ENCODE measurements around the gene SPINK6.

DNA sequence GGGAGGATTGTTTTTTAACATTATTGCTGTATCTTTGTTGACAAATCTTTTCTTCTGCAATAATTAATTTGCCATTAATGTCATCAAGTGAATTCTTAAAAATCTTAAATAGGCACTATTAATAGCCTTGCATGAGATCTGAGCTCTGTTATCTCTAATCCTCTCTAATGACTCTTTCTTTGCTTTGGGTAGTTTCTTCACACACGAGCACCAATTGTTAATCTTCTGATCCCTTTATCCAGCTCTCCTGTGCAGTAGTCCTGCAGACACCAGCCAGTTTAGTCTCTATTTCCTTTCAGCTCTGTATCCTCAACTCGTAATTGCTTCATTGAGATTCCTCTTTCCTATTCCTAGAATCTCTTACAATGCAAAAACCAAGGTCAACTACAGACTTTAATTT is 26.4 kb upstream of the SPINK6 start:
- TF ChIP-seq, protein P1, sequence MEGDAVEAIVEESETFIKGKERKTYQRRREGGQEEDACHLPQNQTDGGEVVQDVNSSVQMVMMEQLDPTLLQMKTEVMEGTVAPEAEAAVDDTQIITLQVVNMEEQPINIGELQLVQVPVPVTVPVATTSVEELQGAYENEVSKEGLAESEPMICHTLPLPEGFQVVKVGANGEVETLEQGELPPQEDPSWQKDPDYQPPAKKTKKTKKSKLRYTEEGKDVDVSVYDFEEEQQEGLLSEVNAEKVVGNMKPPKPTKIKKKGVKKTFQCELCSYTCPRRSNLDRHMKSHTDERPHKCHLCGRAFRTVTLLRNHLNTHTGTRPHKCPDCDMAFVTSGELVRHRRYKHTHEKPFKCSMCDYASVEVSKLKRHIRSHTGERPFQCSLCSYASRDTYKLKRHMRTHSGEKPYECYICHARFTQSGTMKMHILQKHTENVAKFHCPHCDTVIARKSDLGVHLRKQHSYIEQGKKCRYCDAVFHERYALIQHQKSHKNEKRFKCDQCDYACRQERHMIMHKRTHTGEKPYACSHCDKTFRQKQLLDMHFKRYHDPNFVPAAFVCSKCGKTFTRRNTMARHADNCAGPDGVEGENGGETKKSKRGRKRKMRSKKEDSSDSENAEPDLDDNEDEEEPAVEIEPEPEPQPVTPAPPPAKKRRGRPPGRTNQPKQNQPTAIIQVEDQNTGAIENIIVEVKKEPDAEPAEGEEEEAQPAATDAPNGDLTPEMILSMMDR (IDR thresholded peaks at IDR 0.05 in 2 of 3, conservative IDR thresholded peaks at IDR 0.05 in 1 of 3; ENCODE audit: insufficient read depth in 2 of 3, low read depth in 1 of 3, low read length in 3 of 3), result no peak
- TF ChIP-seq SP1 (CRISPR knock-in tag; IDR thresholded peaks at IDR 0.05), result no peak

Data from K562 (cell line).